ENCODE results near the gene PTPRD.

Gene PTPRD

GRCh38 chr9:8694983-8695588 lies 1917.7 kb downstream of the PTPRD start:
- peak; percentile 36 for DNase-seq

DNA sequence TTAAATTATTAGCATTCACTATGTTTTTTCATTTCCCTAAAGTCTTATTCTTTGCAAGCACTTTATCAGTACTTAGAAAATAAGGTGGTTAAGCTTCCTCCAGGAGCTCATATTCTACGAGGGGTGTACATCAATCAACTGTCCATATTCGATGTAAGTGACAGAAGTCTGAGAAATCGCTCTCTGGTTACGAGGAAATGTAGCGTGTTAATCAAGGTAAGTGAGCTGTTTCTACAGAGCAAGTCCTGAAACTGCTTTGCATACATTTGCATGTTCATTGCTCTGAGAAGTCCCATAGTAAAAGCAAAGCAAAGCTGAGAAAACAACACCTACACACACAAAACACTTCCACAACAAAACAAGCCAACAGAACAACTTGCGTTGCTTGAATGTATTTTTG lies 1919.3 kb downstream of the PTPRD start:
- no peak for DNase-seq

DNA sequence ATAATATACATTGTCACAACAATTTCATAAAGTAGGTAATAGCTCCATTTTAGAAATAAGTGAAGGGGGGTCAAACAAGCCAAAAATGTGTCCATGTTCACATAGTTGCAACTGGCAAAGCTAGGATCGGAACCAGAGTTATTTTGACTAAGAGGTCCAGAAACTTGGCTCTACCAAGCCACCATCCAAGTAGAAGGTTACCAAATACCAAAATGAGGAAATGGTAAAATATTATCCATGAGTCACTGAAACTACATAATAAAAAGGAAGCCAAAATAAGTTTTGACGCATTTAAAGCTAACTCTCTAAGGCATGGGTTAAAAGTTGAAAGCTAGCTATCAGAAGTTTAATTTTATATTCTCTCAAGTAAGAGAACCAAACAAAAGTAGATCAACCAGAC lies 1926.3 kb downstream of the PTPRD start:
- DNase-seq: no peak

DNA sequence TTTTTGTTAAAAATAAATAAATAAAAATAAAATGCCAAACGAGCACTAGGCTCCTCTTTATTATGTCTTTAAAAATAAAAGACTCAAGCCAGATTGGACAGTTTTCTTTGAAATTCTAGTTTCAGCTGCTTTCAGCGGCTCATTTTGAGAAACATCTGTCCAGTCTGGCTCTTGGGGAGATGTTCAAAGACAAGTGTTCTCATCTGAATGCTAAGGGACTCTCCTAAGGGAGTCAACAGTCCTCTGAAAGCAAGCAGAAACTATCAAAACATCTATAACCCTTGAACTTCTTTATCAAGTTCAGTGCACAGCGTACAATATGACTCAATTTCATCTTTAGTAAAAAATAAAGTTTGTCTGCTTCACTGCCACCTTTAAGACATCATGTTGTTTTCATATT lies 1927.0 kb downstream of the PTPRD start:
- no peak for DNase-seq

GRCh38 chr9:8684978-8685708 lies 1927.7 kb downstream of the PTPRD start:
- DNase-seq: no peak

GRCh38 chr9:8683496-8683895 lies 1929.3 kb downstream of the PTPRD start:
- no peak for DNase-seq

- no peak for DNase-seq
Measured at GRCh38 chr9:8680658-8681057, 1932.1 kb downstream of the PTPRD start.

DNA sequence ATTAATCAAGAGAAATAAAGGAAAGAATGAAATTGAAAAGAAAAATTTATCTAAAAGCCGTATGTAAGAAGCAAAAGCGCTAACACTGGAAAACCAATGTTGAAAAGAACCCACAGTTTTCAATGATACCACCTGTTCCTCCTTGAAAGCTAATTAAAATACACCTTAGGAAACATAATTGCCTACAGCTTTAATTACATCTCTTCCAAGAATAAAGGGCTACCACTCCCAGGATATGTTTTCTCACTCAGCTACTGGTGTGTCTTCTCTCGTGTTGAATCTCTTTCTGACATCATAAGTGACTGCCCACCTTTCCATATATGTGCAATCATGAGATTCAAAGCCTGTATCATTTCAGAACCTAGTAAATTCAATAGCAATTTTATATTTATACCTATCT lies 1932.6 kb downstream of the PTPRD start:
- peak; percentile 42 for DNase-seq

- DNase-seq: peak; percentile 56
Measured at GRCh38 chr9:8679371-8679822, 1933.4 kb downstream of the PTPRD start.

GRCh38 chr9:8677741-8678140 lies 1935.1 kb downstream of the PTPRD start:
- DNase-seq: no peak

- no peak for DNase-seq
Measured at GRCh38 chr9:8674536-8674935, 1938.3 kb downstream of the PTPRD start.

- DNase-seq: no peak
Measured at GRCh38 chr9:8673830-8674229, 1939.0 kb downstream of the PTPRD start.

DNA sequence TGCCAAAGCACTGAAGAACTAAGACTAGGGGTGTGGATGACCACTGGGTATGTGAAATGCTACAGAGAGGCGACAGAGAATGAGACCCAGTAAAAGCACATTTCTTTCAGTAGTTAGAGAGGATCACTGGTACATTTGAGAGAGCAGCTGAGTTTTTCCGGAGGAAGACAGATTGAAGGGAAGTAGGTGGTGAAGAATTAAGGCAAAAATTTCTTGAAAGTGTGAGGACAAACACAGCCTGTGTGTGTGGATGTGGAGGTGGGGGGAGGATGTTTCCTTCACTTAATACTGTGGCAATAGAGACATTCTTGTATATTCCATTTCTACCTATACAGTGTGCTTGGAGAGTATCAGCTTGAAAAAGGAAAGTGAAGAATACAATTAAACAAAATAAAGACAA lies 1942.1 kb downstream of the PTPRD start:
- no peak for DNase-seq

DNA sequence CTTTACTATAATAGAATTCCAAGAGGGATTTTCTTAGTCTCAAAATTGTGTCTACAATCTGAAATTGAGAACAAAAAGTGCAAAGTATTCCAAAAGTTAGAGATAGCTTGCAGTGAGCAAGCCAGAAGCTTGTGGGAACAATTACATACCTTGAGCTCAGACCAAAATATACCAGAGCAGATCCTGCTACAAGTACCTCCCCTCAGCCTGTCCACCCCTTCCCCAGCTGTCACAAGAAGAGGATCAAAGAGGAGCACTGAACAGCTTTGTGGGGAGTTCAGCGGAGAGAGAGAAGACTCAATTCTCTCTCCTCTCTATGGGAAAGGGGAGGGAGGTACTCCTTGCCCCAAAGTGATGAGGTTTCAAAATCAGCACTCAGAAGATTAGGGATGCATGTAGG lies 1944.1 kb downstream of the PTPRD start:
- no peak for DNase-seq

DNA sequence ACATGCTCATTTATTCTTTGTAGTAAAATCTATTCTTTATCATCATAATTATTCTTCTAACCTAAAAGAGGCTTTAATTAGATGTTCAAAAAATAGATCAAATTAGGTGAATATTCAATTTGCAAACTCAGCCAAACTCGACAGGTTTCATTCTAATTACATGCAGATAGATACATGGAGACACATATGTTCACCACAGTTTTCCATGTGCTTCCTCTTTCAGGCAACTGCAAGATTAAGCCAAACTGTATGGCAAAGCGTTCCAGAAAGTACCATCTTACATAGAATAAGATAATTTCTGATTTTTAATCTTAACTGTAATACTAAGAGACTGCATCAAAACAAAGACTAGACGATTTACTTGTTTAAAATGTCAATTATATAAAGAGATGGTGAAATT lies 1944.6 kb downstream of the PTPRD start:
- DNase-seq: no peak

DNA sequence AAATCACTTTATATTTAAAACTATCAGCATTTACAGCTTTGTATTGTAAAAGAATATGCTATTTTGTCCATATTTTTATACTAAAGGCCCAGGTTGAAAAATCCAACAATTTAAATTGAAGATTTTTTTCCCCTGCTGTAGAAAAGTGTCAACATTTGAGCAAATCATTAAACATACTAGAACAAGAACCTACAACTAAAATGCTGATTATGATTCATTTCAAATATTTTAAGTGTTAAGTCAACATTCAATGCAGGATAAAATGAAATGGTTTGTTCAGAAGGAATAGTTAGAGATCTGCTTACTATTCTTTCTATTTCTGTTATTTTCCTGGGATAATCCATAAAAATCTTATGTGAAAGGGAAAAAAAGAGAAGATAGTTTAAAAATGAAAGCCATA lies 1946.7 kb downstream of the PTPRD start:
- no peak for DNase-seq

GRCh38 chr9:8660383-8660782 lies 1952.4 kb downstream of the PTPRD start:
- no peak for DNase-seq

DNA sequence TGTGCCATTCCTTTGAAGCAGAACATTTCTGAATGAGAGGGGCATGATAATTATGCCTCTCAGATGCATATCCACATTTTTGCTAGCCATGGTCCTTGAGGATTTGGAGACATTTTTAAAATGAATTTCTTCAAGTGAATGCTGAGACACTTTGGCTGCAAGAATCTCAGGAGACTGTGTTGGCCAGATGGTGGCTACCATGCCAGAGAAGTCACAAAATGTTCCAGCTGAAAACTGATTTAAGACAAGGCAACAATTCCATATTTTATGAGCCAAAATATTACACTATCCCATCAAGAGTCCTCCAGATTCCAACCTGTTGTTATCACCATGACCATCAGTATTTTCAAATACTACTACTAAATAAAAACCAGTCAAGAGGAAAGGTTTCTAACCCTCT lies 1953.7 kb downstream of the PTPRD start:
- DNase-seq: no peak

DNA sequence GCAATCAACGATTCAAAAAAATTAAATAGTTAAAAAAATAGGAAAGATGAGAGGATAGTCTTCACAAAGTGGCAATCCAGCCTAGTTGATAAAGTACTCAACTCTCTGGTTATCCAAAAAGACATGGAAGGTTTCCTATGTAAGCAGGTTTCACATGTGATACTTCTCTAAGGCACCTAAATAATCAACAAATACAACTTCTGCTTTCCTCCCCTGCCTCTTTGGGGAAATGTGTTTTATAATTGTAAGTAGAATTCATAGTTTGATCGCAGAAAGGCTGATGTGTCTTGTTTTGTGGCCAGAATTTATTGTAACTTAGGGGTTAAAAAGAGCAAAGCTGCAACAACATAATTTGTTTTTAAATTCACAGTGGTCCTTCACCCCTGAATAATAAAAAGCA lies 1957.7 kb downstream of the PTPRD start:
- DNase-seq: no peak

- DNase-seq: no peak
Measured at GRCh38 chr9:8653855-8654254, 1958.9 kb downstream of the PTPRD start.

DNA sequence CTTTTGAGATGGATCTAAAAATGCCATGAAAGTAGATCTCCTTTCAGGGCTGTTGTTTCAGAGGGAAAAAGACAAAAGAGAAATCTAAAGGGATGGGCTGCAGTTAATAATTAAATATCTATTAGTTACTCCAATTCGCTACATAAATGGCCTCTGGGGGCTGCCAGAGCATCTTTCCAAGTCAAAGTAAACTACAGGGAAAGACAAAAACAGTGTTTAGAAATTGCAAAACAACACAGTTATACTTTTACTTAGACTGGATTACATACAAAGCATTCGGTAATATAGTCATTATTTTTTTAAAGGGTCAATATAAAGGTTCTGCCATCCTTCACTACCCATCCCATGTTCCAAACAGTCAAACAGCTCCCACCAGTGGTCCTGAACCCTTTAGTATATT lies 1959.7 kb downstream of the PTPRD start:
- DNase-seq: no peak

- no peak for DNase-seq
Measured at GRCh38 chr9:8652255-8652654, 1960.5 kb downstream of the PTPRD start.

GRCh38 chr9:8651846-8652215 lies 1961.0 kb downstream of the PTPRD start:
- no peak for DNase-seq

- DNase-seq: no peak
Measured at GRCh38 chr9:8651070-8651845, 1961.5 kb downstream of the PTPRD start.
